ENCODE measurements around the gene NOX5.

Gene NOX5

GRCh38 chr15:69084404-69085030 lies 70.0 kb downstream of the NOX5 start:
- no peak for DNase-seq

DNA sequence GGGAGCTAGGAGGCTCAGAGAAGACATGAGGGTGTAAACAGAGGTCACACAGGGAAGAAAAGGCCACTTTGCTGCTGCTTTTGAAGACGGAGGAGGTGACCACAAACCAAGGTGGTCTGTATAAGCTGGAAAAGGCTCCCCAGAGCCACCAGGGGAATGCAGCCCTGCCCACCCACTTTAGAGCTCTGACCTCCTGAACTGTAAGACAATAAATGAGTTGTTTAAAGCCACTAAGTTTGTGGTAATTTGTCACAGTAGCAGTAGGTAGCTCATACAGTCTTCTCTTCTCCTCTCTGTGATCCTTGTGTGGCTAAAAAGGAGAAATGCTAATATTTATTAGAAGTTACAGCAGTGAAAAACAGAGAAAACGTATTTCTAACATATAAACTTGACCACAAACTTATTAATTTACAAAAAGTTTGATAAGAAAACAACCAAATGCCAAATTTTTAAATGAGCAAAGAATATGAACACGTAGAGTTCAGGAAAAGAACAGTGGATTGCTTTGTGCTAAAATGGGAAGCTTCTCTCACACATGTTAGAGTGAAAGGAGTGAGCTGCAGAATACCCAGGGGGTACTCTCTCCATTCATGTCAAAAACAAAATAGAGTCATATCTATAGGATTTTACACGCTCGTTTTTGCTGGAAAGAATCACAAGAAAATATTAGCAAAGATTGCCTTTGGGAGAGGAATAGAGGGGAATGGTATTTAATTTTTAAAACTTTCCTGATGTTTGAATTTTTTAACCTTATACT lies 71.0 kb downstream of the NOX5 start:
- DNase-seq, result no peak

DNA sequence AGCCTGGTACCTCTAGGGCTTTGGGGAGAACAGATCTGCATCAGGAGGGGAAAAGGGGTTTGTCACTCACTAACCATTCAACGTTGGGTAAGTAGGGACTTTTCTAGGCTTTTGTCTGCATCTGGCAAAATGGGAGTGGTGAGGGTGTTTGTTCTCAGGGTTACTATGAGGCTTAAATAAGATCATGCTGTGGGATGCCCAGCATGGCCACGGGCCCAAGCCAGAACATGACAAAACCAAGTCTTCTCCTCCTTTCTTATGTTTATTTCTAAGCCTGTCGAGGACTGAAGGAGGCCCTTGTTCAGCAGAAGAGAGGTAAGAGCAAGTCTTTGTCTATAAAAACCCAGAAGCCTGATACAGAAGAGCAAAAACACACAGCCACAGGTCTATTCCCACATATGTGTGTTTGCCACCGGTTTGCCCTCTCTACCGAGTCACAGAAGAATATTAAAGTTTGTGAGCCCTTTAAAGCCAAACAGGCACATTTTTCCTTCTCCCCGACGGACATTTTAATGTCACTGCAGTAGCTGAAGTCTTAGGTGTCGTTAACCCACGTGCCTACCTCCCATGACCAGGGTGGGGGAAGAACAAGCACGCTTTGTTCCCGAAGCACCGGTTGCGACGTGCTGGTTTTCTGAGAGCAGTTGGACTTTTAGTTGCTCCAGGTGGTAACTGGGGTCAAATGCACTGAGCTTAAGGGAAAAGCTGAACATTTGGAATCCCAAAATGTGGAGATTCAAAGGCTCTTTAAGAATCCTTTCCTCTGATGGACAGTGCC lies 72.1 kb downstream of the NOX5 start:
- DNase-seq, result no peak

GRCh38 chr15:69087366-69087976 lies 73.0 kb downstream of the NOX5 start:
- no peak for DNase-seq

DNA sequence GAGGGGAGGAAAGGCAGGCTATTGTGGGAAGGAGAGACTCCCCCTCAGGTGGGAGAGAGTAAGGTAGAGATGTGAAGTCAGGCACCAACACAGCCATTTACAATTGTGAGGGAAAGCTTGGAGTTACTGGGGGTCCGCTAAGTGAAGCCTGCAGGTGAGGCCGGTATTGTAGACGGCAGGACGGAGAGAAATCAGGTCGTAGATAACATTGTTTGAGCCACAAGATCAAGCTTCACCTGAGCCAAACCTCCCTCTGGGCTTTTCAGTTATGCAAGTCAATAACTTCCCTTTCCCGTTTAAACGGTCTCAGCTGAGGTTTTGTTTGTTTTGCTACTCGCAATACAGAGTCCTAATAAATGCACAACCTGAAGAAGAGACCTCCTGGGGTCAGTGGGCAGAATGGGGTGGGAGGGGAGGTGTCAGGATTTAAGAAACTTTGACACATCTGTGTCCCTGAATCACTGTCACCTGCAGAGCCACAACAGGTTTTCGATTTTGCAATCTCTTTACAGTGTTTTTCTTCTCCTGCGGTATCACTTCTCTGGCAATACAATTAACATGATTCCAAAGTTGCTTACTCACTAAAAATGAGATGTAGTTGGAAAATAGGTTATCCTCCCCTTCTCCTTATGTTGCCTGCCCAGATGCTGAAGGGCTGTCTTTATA lies 73.9 kb downstream of the NOX5 start:
- no peak for DNase-seq

DNA sequence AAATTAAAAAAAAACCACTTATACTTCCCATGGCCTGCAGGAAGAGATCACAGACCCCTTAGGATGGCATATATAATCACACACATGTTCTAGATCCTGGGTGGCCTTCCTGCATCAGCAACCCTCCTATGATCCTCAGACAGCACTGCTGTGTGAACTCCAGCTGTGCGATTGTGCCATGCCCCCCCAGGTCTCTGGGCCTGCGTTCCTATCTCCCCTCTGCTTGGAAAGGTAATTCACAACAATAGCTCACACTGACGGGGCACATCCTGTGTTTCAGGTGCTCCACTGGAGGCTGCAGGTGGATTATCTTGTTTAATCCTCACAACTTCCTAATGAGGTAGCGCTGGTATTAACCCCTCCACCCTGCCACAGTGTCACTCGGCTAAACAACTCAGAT lies 74.8 kb downstream of the NOX5 start:
- DNase-seq, result no peak

GRCh38 chr15:69090197-69090948 lies 75.9 kb downstream of the NOX5 start:
- no peak for DNase-seq

DNA sequence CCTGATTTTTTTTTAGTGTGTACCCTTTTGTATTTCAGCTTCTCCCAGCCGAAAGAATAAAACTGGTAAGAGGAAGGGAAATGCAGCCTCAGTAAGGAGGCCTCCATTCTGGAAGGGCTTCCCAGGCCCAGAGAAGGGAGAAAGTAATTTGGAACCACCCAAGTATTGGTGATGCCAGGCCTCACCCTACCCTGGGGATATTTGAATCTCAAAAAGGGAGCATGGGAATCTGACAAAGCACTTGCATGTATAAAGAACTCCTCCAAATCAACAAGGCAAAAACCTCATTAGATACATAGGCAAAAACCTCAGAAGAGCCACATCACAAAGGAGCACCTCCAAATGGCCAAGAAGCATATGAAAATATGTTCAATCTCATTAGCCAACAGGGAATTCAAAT lies 77.2 kb downstream of the NOX5 start:
- no peak for DNase-seq

GRCh38 chr15:69092159-69092558 lies 77.7 kb downstream of the NOX5 start:
- DNase-seq, result peak; percentile 17

DNA sequence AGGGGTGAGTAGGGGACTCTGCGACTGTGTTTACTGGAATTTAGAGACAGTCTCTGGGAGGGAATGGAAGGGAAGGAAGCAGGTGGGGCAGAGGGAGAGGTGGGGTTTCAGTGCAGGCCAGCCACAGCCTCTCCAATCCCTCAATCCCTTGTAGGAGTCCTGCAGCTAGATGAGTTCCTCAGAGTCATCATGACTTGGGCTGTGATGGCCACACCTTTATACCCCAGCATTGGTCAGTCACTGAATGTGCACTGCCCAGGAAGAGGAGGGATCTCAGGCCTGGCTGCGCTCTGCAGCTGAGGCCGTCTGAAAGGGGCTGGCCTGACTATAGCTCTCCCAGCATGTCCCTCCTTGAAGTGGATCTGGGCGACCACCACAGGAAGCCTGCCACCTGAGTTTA lies 78.6 kb downstream of the NOX5 start:
- no peak for DNase-seq

DNA sequence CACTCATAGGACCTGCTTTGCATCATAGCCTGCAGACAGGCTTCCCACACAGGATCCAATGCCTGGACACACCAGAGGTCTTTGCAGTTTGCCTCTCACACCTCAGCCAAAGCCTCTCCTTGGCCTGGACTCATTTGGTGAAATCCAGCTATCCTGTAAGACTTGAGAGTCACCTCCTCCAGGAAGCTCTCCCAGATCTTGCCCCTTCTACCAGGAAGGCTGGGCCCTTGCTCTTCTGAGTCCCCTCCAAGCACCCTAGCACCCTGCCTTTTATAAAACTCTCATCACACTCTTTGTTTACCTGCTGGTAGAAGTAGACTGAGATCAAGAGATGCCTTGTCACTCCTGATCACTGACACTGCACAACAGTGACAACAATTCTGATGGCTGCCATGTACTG lies 79.1 kb downstream of the NOX5 start:
- DNase-seq, result no peak

GRCh38 chr15:69094124-69094921 lies 79.8 kb downstream of the NOX5 start:
- no peak for DNase-seq

GRCh38 chr15:69095274-69095673 lies 80.8 kb downstream of the NOX5 start:
- no peak for DNase-seq

DNA sequence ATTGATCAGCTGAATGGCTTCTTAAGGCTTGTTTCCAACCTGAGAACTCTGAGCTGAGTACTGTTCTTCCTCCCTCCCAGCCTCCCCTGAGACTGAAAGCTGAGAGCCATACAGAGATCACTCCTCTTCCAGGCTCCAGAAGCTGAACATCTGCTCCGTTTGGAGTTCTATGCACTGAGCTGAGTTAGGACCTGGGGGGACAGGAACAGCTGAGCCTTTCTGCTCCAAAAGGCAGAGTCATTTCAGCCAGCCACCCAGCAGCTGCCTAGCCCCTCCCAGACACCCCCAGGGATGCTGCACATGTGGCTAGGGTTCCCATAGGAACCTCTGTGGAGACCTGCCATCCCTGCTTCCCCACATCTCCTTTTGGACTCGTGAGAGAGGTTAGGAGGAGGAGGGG lies 81.7 kb downstream of the NOX5 start:
- no peak for DNase-seq

DNA sequence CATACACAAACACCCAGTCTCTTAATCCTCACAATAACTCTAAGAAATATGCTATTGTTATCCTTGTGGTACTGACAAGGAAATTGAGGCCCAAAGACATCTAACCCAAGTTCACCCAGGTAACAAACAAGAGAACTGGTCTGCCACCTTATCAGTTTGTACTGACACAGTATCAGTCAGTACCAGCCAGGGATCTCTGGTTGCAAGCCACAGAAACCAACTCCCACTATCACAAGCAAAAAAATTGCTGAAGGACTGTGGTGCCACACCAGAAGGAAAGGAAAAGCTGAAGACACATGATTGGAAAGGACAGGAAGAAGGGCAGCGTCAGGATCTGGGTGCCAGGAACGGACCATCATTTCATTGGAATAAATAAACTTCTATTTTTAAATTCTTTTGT lies 82.1 kb downstream of the NOX5 start:
- no peak for DNase-seq

DNA sequence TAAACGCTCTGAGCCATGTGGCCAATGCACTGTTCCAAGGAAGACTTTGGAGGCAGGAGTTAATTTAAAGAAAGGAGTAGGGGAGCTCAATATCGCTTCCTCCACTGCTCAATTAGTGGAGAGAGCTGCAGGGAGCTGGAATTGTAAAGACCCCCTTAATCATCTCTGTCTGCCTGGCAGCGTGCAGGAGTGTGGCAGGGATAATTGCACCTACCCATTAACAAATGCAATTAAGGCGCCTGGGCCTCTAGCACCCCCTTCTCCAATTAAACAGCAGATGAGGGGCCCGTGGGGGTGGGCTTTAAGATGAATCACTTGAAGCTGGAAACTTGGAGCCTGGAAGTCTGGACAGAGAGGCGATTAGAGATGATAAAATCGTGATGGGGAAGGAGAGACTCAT lies 84.3 kb downstream of the NOX5 start:
- no peak for DNase-seq

- no peak for DNase-seq
These were observed 85.4 kb downstream of the NOX5 start for GRCh38 chr15:69099941-69100340.

GRCh38 chr15:69100821-69101220 lies 86.3 kb downstream of the NOX5 start:
- no peak for DNase-seq

DNA sequence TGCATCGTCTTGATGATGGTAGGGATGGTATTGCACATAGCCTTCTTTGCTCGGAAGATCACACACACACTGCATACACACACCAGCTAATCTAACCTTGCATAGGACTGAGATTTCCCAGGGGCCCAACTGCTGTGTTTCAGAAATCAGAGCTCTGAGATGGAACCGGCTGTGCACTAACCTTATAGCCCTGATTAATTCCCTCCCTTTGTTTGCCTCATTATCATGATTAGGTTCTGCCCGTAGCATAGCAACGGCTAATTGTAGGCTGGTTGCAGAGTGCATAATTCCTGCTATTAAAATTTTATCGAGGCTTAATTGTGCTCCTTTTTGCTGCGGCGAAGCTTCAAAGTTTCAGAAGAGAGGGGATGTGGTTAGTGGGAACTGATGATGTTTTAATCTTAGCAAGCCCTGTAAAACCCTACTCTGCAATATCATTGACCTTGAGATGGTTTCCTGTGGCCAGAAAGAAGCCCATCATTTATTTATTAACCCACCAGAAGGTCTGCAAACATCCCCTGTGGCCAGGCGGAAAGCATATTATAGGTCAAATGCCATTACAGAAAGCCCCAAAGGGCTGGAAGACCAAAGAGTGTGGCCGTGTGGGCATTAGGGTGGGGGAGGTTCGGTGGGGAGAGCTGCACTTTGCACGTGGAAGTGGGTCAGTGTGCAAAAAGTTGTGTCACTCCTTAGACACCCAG lies 89.7 kb downstream of the NOX5 start:
- no peak for DNase-seq

- no peak for DNase-seq
These were observed 91.0 kb downstream of the NOX5 start for GRCh38 chr15:69105451-69105985.

Data from DMS53 (cell line).